H1 (cell line): ENCODE results near the gene BCAP31.

Experiments
- BCL11A ChIP-seq, 2 experiments: IDR thresholded peaks; one replicate each; pipeline ENCODE4 v1.6.1; 2011; ENCODE audit warnings: low read depth in 2 of 2, low read length in 2 of 2, mild to moderate bottlenecking in 2 of 2
- CTCF ChIP-seq, 3 experiments: IDR thresholded peaks; 1 replicate in 2 of 3; 2 replicates in 1 of 3; pipeline versions ENCODE4 v1.5.1 to v1.6.1; 2011; ENCODE audit warnings: low read length in 3 of 3, mild to moderate bottlenecking in 3 of 3, inconsistent platforms in 2 of 3, low read depth in 1 of 3, moderate library complexity in 1 of 3; ENCODE audit not compliant: insufficient read depth in 1 of 3; ENCODE audit errors: control extremely low read depth in 1 of 3
- EP300 ChIP-seq, 2 experiments: IDR thresholded peaks; 1 replicate in 1 of 2; 2 replicates in 1 of 2; pipeline ENCODE4 v1.6.1; 2011 to 2012; ENCODE audit warnings: low read depth in 2 of 2, low read length in 2 of 2, mild to moderate bottlenecking in 2 of 2, borderline replicate concordance in 1 of 2, inconsistent platforms in 1 of 2, moderate library complexity in 1 of 2
- RAD21 ChIP-seq, 2 experiments: IDR thresholded peaks in 1 of 2; conservative IDR thresholded peaks in 1 of 2; 2 replicates each; pipeline ENCODE4 v1.6.1; 2011; ENCODE audit warnings: low read depth in 2 of 2, low read length in 2 of 2, improper control_type of control experiment in 1 of 2, inconsistent platforms in 1 of 2, mild to moderate bottlenecking in 1 of 2, moderate library complexity in 1 of 2

- TF ChIP-seq RAD21 (IDR thresholded peaks at IDR 0.05 in 1 of 2, conservative IDR thresholded peaks at IDR 0.05 in 1 of 2; ENCODE audit: low read depth in 2 of 2, low read length in 2 of 2) (no peak), BCL11A (IDR thresholded peaks at IDR 0.05; ENCODE audit: low read depth in 2 of 2, low read length in 2 of 2) (no peak), CTCF (IDR thresholded peaks at IDR 0.05; ENCODE audit: control extremely low read depth in 1 of 3, insufficient read depth in 1 of 3, low read depth in 1 of 3, low read length in 3 of 3) (no peak), EP300 (IDR thresholded peaks at IDR 0.05; ENCODE audit: borderline replicate concordance in 1 of 2, low read depth in 2 of 2, low read length in 2 of 2) (no peak)
These were observed 29.4 kb downstream of the BCAP31 start for GRCh38 chrX:153694687-153695270.
